ENCODE results near the gene HMGCS2.

Gene HMGCS2

DNA sequence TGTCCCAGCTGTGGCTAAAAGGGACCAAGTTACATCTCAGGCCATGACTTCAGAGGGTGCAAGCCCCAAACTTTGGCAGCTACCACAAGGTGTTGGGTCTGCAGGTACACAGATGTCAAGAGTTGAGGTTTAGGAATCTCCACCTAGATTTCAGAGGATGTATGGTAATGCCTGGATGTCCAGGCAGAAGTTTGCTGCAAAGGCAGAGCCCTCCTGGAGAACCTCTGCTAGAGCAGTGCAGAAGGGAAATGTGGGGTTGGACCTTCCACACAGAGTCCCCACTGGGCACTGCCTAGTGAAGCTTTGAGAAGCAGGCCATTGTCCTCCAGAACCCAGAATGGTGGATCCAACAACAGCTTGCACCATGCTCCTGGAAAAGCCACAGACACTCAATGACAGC, 67.0 kb downstream of the HMGCS2 start:
- DNase-seq (ENCODE audit: low read depth, low spot score), result no peak

DNA sequence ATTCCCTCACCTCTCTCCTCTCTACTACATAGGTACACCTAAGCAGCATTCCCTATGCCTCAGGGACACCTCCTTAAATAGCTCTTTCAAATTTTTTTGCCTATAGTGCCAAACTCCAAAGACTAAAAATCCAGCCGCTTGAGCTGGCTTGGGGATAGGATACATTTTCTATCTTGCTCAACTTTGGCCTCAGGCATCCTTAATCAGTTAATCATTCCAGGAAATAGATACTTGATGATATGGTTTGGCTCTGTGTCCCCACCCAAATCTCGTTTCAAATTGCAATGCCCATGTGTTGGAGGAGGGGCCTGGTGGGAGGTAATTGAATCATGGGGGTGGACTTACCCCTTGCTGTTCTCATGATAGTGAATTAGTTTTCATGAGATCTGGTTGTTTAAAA, 68.4 kb downstream of the HMGCS2 start:
- no peak for DNase-seq (ENCODE audit: low read depth, low spot score)

Measured in activated naive CD8-positive, alpha-beta T cell treated with anti-CD3 and anti-CD28 coated beads, Interleukin-2, amount 50 U/mL, for 16 hours (primary cell).